OCI-LY7 (cell line): ENCODE results near the gene TEKT2. TPM values are rescaled to one million over a fixed set of nuclear protein-coding genes. Genes with fewer than 3 reads are reported as not detected.

Experiments
- BruUV-seq: library from RNA; stranded (reverse); fragments of 400-500 nt; replicated peaks from 2 replicates; lab custom pipeline; 2021; lab: Mats Ljungman, UMichigan
- CTCF ChIA-PET: fragments of 300-600 bp; sonication (Branson Sonifier 250); formaldehyde crosslinking; loops from one replicate; lab custom pipeline; 2022; ENCODE audit warnings: antibody characterized with exemption; ENCODE audit not compliant: unreplicated experiment; lab: Charles Lee
- POLR2A ChIA-PET: fragments of 300-600 bp; sonication (Branson Sonifier 250); formaldehyde crosslinking; loops from one replicate; lab custom pipeline; 2022; ENCODE audit warnings: antibody characterized with exemption; lab: Charles Lee
- DNase-seq: peaks from one replicate; pipeline ENCODE4 v3.0.0-alpha.2; 2015; ENCODE audit warnings: low spot score
- H2AFZ ChIP-seq: fragments of 200-600 bp; sonication (generic), shearing (Covaris generic); 2 replicates; pipeline ENCODE4 v1.6.1; 2014; ENCODE audit warnings: mild to moderate bottlenecking, antibody characterized with exemption, low read length, moderate library complexity
- H3K27ac ChIP-seq: fragments of 200-600 bp; sonication (generic); 2 replicates; pipeline ENCODE4 v1.5.1; 2014; ENCODE audit warnings: mixed run types, low read depth, mild to moderate bottlenecking, moderate library complexity, low read length, inconsistent platforms; ENCODE audit not compliant: poor library complexity, severe bottlenecking
- H3K36me3 ChIP-seq: fragments of 200-600 bp; sonication (generic); 2 replicates; pipeline ENCODE4 v1.6.1; 2014; ENCODE audit warnings: mild to moderate bottlenecking, antibody characterized with exemption, low read length, moderate library complexity, mixed read lengths; ENCODE audit not compliant: insufficient read depth
- H3K4me1 ChIP-seq: fragments of 200-600 bp; sonication (generic); 2 replicates; pipeline ENCODE4 v1.5.1; 2014; ENCODE audit warnings: mild to moderate bottlenecking, low read length; ENCODE audit not compliant: insufficient read depth, poor library complexity, severe bottlenecking
- H3K4me2 ChIP-seq: fragments of 200-600 bp; sonication (generic); 2 replicates; pipeline ENCODE4 v1.6.1; 2014; ENCODE audit warnings: mild to moderate bottlenecking, low read length
- H3K4me3 ChIP-seq: fragments of 200-600 bp; sonication (generic); 2 replicates; pipeline ENCODE4 v1.5.1; 2014; ENCODE audit warnings: mild to moderate bottlenecking, low read depth, low read length; ENCODE audit not compliant: poor library complexity, severe bottlenecking
- H3K79me2 ChIP-seq: fragments of 200-600 bp; sonication (generic); 2 replicates; pipeline ENCODE4 v1.6.1; 2016; ENCODE audit warnings: low read depth, mild to moderate bottlenecking, low read length, moderate library complexity, mixed read lengths; ENCODE audit not compliant: insufficient read depth
- H3K9me2 ChIP-seq: fragments of 200-600 bp; sonication (generic); 2 replicates; pipeline ENCODE4 v1.6.1; 2016; ENCODE audit warnings: mild to moderate bottlenecking, low read length, mixed read lengths; ENCODE audit not compliant: insufficient read depth
- H3K9me3 ChIP-seq: fragments of 200-600 bp; sonication (generic); 2 replicates; pipeline ENCODE4 v1.6.1; 2014; ENCODE audit warnings: mild to moderate bottlenecking, mixed run types, low read length, mixed read lengths
- H4K20me1 ChIP-seq: fragments of 200-600 bp; sonication (generic); 2 replicates; pipeline ENCODE4 v1.6.1; 2014; ENCODE audit warnings: mild to moderate bottlenecking, antibody characterized with exemption, low read length, moderate library complexity, mixed read lengths; ENCODE audit not compliant: insufficient read depth
- EZH2phosphoT487 ChIP-seq: fragments of 200-600 bp; sonication (generic); IDR thresholded peaks from 2 replicates; pipeline ENCODE4 v1.6.1; 2018; ENCODE audit warnings: low read depth, borderline replicate concordance, mild to moderate bottlenecking, mixed run types, antibody characterized with exemption, low read length, moderate library complexity, mixed read lengths
- intact Hi-C: fragments of 100-400 bp; cut with micrococcal nuclease; formaldehyde crosslinking; loops from one replicate; pipeline ENCODE4 v1.10.0; 2022; ENCODE audit not compliant: unreplicated experiment
- total RNA-seq, 2 experiments: library from RNA; depleted of rRNA in 1 of 2; stranded (reverse); fragments of >200 nt in 1 of 2; shearing (Covaris generic) in 1 of 2; gene quantifications; 2 replicates each; pipeline ENCODE4 v1.2.3, GENCODE V29; 2014 to 2022
- TF ChIP-seq, protein P1 (sequence below): fragments of 200-600 bp; sonication (generic); conservative IDR thresholded peaks from 2 replicates; pipeline ENCODE4 v1.5.1; 2014; ENCODE audit warnings: mild to moderate bottlenecking, antibody characterized with exemption, low read length, moderate library complexity, mixed read lengths

TEKT2 gene
- total RNA-seq, 2 experiments from 2014 or later, result not detected

DNA sequence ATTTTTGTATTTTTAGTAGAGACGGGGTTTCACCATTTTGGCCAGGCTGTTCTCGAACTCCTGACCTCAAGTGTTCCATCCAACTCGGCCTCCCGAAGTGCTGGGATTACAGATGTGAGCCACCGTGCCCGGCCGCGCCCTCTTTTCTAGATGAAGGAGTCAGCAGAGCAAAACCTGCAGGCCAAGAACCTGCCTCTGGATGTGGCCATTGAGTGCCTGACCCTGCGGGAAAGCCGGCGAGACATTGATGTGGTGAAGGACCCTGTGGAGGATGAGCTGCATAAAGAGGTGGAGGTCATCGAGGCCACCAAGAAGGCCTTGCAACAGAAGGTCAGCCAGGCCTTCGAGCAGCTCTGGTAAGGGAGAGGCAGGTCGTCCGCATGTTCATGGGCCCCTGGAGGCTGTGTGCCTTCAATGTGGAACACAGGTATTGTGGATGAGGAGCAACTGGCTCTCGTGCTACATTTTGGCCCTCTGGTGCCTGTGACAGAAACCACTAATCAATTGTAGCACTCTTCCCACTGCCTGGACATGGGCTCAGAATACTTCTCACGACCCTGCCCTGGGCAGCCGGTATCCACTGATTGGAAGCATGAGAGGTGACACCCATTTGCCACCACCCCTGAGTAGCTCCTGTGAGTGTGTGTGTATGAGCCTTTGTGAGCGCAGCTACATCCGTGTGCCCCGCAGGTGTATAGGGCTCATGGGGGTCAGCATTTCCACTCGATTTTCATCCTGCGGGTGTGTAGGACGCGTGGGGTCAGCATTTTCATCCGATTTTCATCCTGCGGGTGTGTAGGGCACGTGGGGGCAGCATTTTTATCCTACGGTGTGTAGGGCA, 2.0 kb downstream of the TEKT2 start:
- Histone ChIP-seq H4K20me1 (peaks cover 6% of the 10 kb centered on the region; the same call in 1 of the 2 replicates), H3K27ac (no peak overlapping the region), H3K9me3 (no peaks in the 10 kb centered on the region), H3K9me2 (no peaks in the 10 kb centered on the region), H3K79me2 (peaks cover 18% of the 10 kb centered on the region), H3K36me3 (no peaks in the 10 kb centered on the region), H3K4me2 (no peak overlapping the region), H3K4me3 (no peak overlapping the region), H3K4me1 (peaks cover 16% of the 10 kb centered on the region), H2AFZ (no peak overlapping the region)
- BruUV-seq, result no TSS peak
- no peak for DNase-seq
- POLR2A ChIA-PET, result interaction anchor here (0.6 to 1.7 kb wide), 4 partner anchors 13 to 1101 kb away, joined by 3 to 5 read pairs (median 4); partner anchors contain the start of gene TMEM35B
- TF ChIP-seq EZH2phosphoT487, result no peak
- TF ChIP-seq, protein P1, sequence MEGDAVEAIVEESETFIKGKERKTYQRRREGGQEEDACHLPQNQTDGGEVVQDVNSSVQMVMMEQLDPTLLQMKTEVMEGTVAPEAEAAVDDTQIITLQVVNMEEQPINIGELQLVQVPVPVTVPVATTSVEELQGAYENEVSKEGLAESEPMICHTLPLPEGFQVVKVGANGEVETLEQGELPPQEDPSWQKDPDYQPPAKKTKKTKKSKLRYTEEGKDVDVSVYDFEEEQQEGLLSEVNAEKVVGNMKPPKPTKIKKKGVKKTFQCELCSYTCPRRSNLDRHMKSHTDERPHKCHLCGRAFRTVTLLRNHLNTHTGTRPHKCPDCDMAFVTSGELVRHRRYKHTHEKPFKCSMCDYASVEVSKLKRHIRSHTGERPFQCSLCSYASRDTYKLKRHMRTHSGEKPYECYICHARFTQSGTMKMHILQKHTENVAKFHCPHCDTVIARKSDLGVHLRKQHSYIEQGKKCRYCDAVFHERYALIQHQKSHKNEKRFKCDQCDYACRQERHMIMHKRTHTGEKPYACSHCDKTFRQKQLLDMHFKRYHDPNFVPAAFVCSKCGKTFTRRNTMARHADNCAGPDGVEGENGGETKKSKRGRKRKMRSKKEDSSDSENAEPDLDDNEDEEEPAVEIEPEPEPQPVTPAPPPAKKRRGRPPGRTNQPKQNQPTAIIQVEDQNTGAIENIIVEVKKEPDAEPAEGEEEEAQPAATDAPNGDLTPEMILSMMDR, result no peak
- intact Hi-C loops, result loop anchor here (5.0 kb wide), 1 partner anchor 204 kb away; the partner anchor contains the start of gene AGO1
- CTCF ChIA-PET, result no interaction called here

DNA sequence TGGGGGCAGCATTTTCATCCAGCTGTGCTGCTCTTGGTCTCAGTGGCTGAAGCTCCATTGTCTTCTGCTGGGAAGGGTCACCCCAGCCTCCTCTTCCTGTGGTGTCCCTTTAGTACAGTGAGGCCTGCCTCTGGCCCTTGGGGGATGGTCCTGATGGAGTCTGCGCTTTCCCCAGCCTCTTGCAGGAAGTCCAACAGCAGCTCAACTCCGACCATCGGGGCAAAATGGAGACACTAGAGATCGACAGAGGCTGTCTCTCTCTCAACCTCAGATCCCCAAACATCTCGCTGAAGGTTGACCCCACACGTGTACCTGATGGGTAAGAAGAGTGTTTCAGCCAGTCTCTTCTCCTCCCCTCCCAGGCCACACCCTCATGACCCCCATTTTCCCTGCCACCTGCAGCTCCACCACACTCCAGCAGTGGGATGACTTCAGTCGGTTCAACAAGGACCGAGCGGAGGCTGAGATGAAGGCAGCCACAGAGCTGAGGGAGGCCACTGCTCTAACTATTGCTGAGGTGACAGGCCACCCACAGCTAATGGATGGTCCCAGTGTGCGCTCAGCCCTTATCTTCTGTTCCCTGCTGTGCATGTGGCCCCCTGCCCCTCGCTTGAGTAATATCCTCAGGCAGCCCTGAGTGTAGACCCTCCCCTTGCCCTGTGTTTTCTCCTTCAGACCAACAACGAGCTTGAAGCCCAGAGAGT, 2.8 kb downstream of the TEKT2 start:
- Histone ChIP-seq H4K20me1 (peaks cover 6% of the 10 kb centered on the region; the same call in 1 of the 2 replicates), H3K4me3 (no peak overlapping the region), H3K9me2 (no peaks in the 10 kb centered on the region), H3K79me2 (peaks cover 18% of the 10 kb centered on the region), H3K9me3 (no peaks in the 10 kb centered on the region), H3K4me2 (no peak overlapping the region), H3K4me1 (peaks cover 16% of the 10 kb centered on the region), H3K27ac (no peak overlapping the region), H3K36me3 (peaks cover 8% of the 10 kb centered on the region; the same call in 1 of the 2 replicates), H2AFZ (no peak overlapping the region)
- BruUV-seq, result no TSS peak
- TF ChIP-seq, protein P1, result no peak
- TF ChIP-seq EZH2phosphoT487, result no peak
- intact Hi-C loops, result loop anchor here (5.0 kb wide), 1 partner anchor 204 kb away; the partner anchor contains the start of gene AGO1
- POLR2A ChIA-PET, result interaction anchor here (0.6 to 1.7 kb wide), 2 partner anchors 14 to 207 kb away, joined by 4 to 5 read pairs; no protein-coding TSS in a partner anchor
- DNase-seq, result no peak
- CTCF ChIA-PET, result interaction anchor here (0.6 kb wide), 2 partner anchors 236 to 304 kb away, joined by 3 read pairs; no protein-coding TSS in a partner anchor
